ENCODE results near the gene MAP6. TPM values are rescaled to one million over a fixed set of nuclear protein-coding genes. Genes with fewer than 3 reads are reported as not detected.

The MAP6 gene
- total RNA-seq, 1 experiment from 2014 or later, result not detected

- Histone ChIP-seq H3K4me2 (ENCODE audit: low read length) (no peak overlapping the region), H3K36me3 (ENCODE audit: control insufficient read depth in 1 of 2, insufficient read depth in 2 of 2, low read length in 2 of 2) (no peaks in the 10 kb centered on the region), H3K9me3 (ENCODE audit: control insufficient read depth in 1 of 2, insufficient read depth in 1 of 2, low read depth in 1 of 2, low read length in 2 of 2) (no peaks in the 10 kb centered on the region), H3K9ac (ENCODE audit: low read length) (no peak overlapping the region), H3K9me2 (ENCODE audit: insufficient read depth) (no peaks in the 10 kb centered on the region), H3K79me2 (ENCODE audit: insufficient read depth, low read length) (no peaks in the 10 kb centered on the region), H2AFZ (ENCODE audit: low read depth, low read length, poor library complexity, severe bottlenecking) (no peak overlapping the region), H3K27me3 (ENCODE audit: insufficient read depth, low read length) (no peaks in the 10 kb centered on the region), H3K4me1 (ENCODE audit: control insufficient read depth in 1 of 2, insufficient read depth in 2 of 2, low read length in 2 of 2) (peaks cover 22 to 52% of the 10 kb centered on the region in 2 experiments), H3K4me3 (replicated peaks in 1 of 2; ENCODE audit: low read depth in 1 of 2, low read length in 2 of 2) (no peak overlapping the region), H4K20me1 (ENCODE audit: insufficient read depth) (no peaks in the 10 kb centered on the region), H3K27ac (ENCODE audit: low read depth, low read length) (no peak overlapping the region)
- ATAC-seq (no peak), DNase-seq (ENCODE audit: low read depth, low spot score) (no peak)
- ChIA-PET POLR2A (no interaction called here), RAD21 (ENCODE audit: low non-redundant PET in 1 of 2, low total read pairs in 2 of 2, uncharacterized antibody in 2 of 2, unreplicated experiment in 2 of 2) (no interaction called here), CTCF (no interaction called here)
- BruUV-seq (replicated peaks), result no TSS peak
- intact Hi-C loops (cut with micrococcal nuclease), result no loop called here
- TF ChIP-seq TCF7L2 (IDR thresholded peaks at IDR 0.05; ENCODE audit: borderline replicate concordance, extremely low read depth, insufficient read depth, insufficient read length) (no peak), YY1 (IDR thresholded peaks at IDR 0.05; ENCODE audit: extremely low read depth, insufficient replicate concordance, low read depth, low read length) (no peak), REST (IDR thresholded peaks at IDR 0.05; ENCODE audit: low read depth) (no peak)
These were observed 129.1 kb downstream of the MAP6 start for GRCh38 chr11:75539459-75540334.
